ENCODE data around the gene ZNF280B. TPM values are rescaled to one million over a fixed set of nuclear protein-coding genes. Genes with fewer than 3 reads are reported as not detected.

ZNF280B gene
- polyA plus RNA-seq, 1 of the 3 experiments (the other 2 are of a cell fraction): 0.82 TPM

DNA sequence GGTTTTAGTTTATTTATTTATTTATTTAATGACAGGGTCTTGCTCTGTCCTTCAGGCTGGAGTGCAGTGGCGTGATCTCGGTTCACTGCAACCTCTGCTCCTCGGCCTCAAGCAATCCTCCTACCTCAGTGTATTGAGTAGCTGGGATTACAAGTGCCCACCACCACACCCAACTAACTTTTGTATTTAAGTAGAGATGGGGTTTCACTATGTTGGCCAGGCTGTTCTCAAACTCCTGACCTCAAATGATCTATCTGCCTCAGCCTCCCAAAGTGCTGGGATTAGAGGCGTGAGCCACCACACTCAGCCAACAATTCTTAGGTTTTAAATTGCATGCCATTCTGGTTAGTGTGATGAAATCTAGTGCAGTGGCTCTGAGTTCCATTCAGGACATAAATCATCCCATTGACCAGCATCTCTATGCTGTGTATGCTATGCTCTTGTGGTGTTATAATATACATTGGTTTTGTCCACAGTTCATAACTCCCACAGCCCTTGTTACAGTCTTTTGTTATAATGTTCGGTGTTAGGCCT is 28.5 kb downstream of the ZNF280B start (continued):
- TF ChIP-seq, protein P1, sequence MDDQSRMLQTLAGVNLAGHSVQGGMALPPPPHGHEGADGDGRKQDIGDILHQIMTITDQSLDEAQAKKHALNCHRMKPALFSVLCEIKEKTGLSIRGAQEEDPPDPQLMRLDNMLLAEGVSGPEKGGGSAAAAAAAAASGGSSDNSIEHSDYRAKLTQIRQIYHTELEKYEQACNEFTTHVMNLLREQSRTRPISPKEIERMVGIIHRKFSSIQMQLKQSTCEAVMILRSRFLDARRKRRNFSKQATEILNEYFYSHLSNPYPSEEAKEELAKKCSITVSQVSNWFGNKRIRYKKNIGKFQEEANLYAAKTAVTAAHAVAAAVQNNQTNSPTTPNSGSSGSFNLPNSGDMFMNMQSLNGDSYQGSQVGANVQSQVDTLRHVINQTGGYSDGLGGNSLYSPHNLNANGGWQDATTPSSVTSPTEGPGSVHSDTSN (IDR thresholded peaks at IDR 0.05): no peak

DNA sequence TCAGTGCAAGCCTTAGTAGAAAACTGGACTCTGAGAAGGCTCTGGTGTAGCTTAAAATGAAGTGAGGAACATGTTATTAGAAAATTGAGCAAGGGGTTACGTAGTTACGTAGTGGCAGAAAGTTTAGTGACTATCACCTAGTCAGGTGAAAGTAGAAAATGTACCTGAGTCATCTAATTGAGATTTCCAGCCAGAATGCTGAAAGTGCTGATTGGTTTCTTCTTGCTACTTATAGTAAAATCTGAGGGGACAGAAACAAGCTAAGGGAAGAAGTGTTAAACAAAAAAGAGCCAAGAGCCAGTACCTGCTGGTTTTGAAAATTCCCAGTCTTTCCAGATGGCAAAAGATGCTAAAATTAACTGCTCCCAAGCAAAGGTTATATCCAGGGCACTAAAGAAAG is 29.4 kb downstream of the ZNF280B start:
- Histone ChIP-seq H3K36me3 (replicated peaks in 1 of 2; ENCODE audit: control insufficient read depth in 1 of 2, insufficient read depth in 2 of 2, low read length in 1 of 2) (no peaks in the 10 kb centered on the region), H3F3A (replicated peaks; ENCODE audit: insufficient read depth) (no peaks in the 10 kb centered on the region), H3K4me3 (ENCODE audit: low read depth in 2 of 2, low read length in 1 of 2) (no peak overlapping the region), H3K4me2 (no peak overlapping the region), H2AFZ (ENCODE audit: low read depth) (no peak overlapping the region), H3K27me3 (ENCODE audit: insufficient read depth) (no peaks in the 10 kb centered on the region), H3K79me2 (ENCODE audit: insufficient read depth) (no peaks in the 10 kb centered on the region), H3K9me3 (no peaks in the 10 kb centered on the region), H3K4me1 (ENCODE audit: control insufficient read depth in 1 of 2, insufficient read depth in 2 of 2, low read depth in 1 of 2, low read length in 1 of 2) (no peaks in the 10 kb centered on the region), H4K20me1 (ENCODE audit: insufficient read depth) (no peaks in the 10 kb centered on the region), H3K9me2 (no peaks in the 10 kb centered on the region), H3K27ac (ENCODE audit: low read depth in 2 of 2, low read length in 1 of 2) (no peak overlapping the region), H3K9ac (no peak overlapping the region)
- TF ChIP-seq, protein P2, sequence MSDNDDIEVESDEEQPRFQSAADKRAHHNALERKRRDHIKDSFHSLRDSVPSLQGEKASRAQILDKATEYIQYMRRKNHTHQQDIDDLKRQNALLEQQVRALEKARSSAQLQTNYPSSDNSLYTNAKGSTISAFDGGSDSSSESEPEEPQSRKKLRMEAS (IDR thresholded peaks at IDR 0.05; ENCODE audit: low read depth): no peak
- TF ChIP-seq JUND (IDR thresholded peaks at IDR 0.05): no peak
- no peak for TF ChIP-seq FOXM1 (IDR thresholded peaks at IDR 0.05; ENCODE audit: low read depth)
- TF ChIP-seq RCOR1 (IDR thresholded peaks at IDR 0.05; ENCODE audit: low read length): no peak
- no peak for TF ChIP-seq MXI1 (IDR thresholded peaks at IDR 0.05; ENCODE audit: low read depth, low read length)
- no peak for TF ChIP-seq RXRA (IDR thresholded peaks at IDR 0.05; ENCODE audit: borderline replicate concordance, low read depth)
- TF ChIP-seq EZH2phosphoT487 (IDR thresholded peaks at IDR 0.05; ENCODE audit: borderline replicate concordance, low read depth): no peak
- ChIA-PET POLR2A (no interaction called here), CTCF (interaction anchor here (1.3 to 1.6 kb wide), 2 partner anchors 16 to 97 kb away, joined by 4 to 9 read pairs; no protein-coding TSS in a partner anchor)
- 84% methylated on average over 2 of the region's 2 CpGs for WGBS (ENCODE audit: low lambda C conversion rate)
- no peak for DNase-seq

DNA sequence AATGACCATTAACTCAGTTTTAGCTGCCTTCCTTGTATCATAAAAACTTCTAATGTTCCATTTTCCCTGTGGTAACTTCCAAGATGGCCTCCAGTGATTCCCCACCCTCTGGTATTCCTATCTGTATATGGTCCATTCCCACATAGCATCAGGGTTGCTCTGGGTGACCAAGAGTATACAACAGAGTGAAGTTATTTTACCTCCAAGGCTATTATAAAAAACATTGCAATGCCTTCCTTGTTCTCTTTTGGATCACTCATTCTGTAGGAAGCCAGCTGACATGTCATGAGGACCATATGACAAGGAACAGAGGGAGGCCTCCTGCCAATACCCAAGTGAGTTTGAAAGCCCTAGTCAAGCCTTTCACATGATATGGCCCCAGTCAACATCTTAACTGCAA is 30.1 kb downstream of the ZNF280B start:
- CTCF ChIA-PET: interaction anchor here (1.2 to 1.6 kb wide), 3 partner anchors 15 to 206 kb away, joined by 3 to 9 read pairs (median 4); no protein-coding TSS in a partner anchor
- TF ChIP-seq GABPA (IDR thresholded peaks at IDR 0.05; ENCODE audit: low read depth): no peak
- TF ChIP-seq, protein P3, sequence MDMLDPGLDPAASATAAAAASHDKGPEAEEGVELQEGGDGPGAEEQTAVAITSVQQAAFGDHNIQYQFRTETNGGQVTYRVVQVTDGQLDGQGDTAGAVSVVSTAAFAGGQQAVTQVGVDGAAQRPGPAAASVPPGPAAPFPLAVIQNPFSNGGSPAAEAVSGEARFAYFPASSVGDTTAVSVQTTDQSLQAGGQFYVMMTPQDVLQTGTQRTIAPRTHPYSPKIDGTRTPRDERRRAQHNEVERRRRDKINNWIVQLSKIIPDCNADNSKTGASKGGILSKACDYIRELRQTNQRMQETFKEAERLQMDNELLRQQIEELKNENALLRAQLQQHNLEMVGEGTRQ (IDR thresholded peaks at IDR 0.05; ENCODE audit: borderline replicate concordance, low read depth, low read length): no peak
- no peak for TF ChIP-seq FOXM1 (IDR thresholded peaks at IDR 0.05; ENCODE audit: low read depth)

More for the DNA sequence above, 30.1 kb downstream of the ZNF280B start:
- POLR2A ChIA-PET: no interaction called here
- Histone ChIP-seq H3F3A (replicated peaks; ENCODE audit: insufficient read depth) (no peaks in the 10 kb centered on the region), H3K27me3 (ENCODE audit: insufficient read depth) (no peaks in the 10 kb centered on the region), H3K79me2 (ENCODE audit: insufficient read depth) (no peaks in the 10 kb centered on the region), H3K36me3 (replicated peaks in 1 of 2; ENCODE audit: control insufficient read depth in 1 of 2, insufficient read depth in 2 of 2, low read length in 1 of 2) (no peaks in the 10 kb centered on the region), H2AFZ (ENCODE audit: low read depth) (no peak overlapping the region), H3K4me1 (ENCODE audit: control insufficient read depth in 1 of 2, insufficient read depth in 2 of 2, low read depth in 1 of 2, low read length in 1 of 2) (no peaks in the 10 kb centered on the region), H3K9me2 (no peaks in the 10 kb centered on the region), H3K27ac (ENCODE audit: low read depth in 2 of 2, low read length in 1 of 2) (no peak overlapping the region), H3K9ac (no peak overlapping the region), H3K4me3 (ENCODE audit: low read depth in 2 of 2, low read length in 1 of 2) (no peak overlapping the region), H3K9me3 (no peaks in the 10 kb centered on the region), H3K4me2 (no peak overlapping the region), H4K20me1 (ENCODE audit: insufficient read depth) (no peaks in the 10 kb centered on the region)
- DNase-seq: no peak

Measured in SK-N-SH (cell line).